GM21723 (cell line): ENCODE measurements around the gene RAB10.

Source experiments
- ATAC-seq: cut with Tn5 transposase; IDR thresholded peaks from one replicate; pipeline ENCODE4 v1.9.1; 2021; ENCODE audit warnings: mild to moderate bottlenecking, moderate library complexity; ENCODE audit not compliant: unreplicated experiment

Gene RAB10

DNA sequence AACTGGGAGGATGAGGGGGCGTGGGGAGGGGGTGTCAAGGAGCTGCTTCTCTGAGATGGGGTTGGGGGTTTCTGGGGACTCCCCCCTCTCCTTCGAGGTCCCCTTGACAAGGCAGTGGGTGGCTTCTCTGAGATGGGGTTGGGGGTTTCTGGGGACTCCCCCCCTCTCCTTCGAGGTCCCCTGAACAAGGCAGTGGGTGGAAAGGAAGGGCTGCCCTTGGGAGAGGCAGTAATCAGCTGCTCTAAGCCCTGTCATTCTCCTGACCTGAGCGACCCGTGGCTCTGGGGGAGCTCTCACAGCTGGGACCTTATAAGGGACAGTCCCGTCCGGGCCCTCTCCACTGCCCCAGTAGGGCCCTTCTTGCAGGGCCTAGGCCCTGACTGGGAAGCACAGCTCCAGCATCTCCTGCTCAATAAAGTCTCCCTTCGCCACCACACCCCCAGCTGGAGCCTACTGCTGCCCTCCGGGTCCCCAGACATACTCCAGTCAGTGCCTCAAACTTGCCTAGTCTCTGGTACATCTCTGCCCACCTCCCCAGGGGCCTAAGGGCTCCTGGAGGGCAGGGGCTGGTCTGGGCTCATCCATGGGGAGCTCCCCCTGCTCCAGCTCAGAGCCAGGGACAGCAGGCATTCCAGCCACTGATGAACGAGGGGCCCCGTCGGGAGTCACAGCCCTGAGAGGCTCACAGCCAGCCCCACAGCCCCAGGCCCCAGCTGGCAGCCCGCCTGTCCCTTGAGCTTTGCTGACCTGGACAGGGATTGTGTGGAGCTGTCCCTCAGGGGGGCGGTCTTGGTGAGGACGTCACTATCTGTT lies 141.8 kb downstream of the RAB10 start:
- ATAC-seq = no peak

DNA sequence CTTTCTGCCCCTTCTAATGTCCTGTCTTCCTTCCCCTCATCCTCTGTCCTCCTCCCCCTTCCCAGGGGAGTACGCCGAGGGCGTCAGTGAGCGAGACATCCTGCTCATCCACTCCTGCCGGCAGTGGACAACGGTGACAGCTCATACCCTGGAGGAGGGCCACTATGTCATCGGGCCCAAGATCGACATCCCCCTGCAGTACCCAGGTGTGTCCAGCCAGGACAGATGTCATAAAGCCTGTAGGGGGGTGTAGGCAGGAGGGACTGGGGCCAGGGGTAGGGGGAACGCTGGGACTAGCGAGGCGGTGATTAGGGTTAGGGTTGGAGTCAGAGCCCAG lies 142.4 kb downstream of the RAB10 start:
- ATAC-seq = no peak

DNA sequence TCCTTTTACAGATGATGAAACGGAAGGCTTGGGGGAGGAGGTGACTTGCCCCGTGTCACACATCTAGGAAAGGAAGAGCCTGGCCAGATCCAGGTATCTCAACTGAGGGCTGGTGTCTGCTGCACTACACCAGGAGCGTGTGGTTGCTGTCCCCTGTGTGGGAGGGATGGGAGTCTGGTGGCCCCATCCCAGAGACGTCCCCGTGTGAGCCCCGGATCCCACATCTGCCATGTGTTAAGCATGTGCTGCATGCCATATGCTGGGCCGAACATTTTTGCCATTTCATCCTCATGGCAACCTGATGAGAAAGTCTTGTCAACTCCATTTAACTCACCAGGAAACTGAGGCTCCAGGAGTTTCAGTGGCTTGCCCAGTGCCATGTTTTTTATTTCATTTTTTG lies 143.2 kb downstream of the RAB10 start:
- ATAC-seq = no peak

- ATAC-seq = no peak
These were observed 144.4 kb downstream of the RAB10 start for GRCh38 chr2:26178246-26178645.

- ATAC-seq = no peak
These were observed 145.0 kb downstream of the RAB10 start for GRCh38 chr2:26178746-26179436.

DNA sequence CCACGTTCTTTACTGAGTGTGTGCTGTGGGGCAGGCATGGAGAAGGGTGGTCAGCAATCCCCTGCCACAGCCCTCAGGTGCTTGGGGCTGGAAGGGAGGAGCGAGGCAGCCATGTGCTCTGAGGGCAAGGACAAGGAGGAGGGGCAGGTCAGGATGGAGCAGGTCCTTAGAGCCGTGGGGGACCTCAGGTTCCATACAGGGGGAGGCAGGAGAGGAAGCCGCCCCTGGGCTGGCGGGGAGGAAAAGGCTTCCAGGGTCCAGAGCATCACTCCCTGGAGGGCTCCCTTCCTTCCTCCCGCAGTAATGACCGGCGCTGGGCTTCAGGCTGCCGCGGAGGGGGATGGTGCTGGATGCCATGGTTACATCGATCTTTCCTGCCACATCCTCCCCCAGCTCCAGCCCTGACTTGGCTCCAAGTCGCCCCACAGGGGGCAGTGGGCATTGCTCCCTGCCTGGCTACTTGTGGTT lies 145.6 kb downstream of the RAB10 start:
- ATAC-seq = no peak

DNA sequence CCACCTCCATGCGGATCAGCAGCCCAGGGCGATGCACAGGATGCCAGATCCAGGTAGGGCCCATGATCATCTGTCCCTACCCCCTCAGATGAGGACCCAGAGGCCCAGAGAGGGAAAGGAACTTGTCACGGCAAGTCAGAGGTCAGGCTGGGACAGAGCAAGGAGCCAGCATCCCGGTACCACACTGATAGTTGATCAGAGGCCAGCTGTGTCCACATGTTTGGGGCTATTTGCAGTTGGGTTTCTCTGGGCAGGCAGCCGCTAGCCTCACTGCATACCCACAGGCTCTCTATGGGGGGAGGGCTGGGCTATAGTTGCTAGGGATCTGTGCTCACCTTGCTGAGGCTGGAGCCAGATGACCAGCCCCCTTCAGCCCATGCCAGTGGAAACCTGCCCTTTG lies 148.6 kb downstream of the RAB10 start:
- ATAC-seq = no peak

- ATAC-seq = no peak
These were observed 149.2 kb downstream of the RAB10 start for GRCh38 chr2:26182887-26183630.

GRCh38 chr2:26184121-26184520 lies 150.2 kb downstream of the RAB10 start:
- ATAC-seq = no peak

DNA sequence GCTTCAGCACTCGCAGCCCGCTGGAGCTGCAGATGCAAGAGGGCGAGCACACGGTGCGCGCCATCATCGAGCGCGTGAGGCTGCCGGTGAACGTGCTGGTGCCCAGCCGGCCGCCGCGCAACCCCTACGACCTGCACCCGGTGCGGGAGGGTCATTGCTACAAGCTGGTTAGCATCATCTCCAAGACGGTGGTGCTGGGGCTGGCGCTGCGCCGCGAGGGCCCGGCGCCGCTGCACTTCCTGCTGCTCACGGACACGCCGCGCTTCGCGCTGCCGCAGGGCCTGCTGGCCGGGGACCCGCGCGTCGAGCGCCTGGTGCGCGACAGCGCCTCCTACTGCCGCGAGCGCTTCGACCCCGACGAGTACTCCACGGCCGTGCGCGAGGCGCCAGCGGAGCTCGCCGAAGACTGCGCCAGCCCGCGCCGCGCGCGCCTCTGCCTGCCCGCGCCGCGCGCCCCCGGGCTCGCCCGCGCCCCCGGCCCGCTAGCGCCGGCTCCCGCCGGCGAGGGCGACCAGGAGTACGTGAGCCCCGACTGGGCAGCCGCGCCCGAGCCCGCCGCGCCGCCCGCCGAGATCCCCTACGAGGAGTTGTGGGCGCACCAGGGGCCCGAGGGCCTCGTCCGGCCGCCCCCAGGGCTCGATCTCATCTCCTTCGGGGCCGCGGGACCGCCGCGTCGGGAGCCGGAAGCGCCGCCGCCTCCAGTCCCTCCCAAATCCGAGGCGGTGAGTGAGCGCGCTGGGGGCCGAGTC lies 150.8 kb downstream of the RAB10 start:
- ATAC-seq = peak; percentile 80

DNA sequence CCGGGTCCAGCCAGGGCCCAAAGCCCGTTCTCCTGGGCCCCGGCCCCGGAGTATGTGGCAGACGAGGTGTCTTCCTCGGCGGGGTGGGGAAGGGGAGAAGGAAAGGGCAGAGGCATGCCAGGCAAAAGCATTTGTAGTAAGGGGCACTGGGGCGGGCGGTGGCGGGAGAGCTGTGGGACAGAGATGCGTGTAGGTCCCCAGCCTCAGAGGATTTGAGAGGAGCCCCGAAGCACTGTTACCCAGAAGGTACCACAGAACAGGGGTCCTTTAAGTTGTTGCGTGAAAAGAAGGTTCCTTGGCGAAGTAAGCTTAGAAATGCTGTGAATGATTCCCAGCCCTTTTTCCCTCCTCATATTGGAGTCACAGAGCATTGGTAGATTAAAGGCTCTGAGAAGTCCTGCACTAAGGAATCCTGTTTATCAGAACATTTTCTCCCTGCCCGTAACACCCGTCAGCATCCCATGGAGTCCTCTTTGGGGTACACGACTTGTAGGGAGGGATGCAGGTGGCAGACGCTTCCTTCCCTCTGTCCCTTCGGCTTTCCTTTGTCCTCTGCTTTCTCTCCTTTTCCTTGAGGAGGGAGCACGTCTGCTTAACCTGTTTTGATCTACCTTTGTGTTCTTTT lies 151.5 kb downstream of the RAB10 start:
- no peak for ATAC-seq

GRCh38 chr2:26185954-26186770 lies 152.3 kb downstream of the RAB10 start:
- no peak for ATAC-seq
